ENCODE data around the gene MFSD6L. TPM values are rescaled to one million over a fixed set of nuclear protein-coding genes. Genes with fewer than 3 reads are reported as not detected.

The MFSD6L gene
- polyA plus RNA-seq, 1 donor, result 8.6 TPM

- no CpG with 5 or more reads among the region's 19 CpGs for WGBS (ENCODE audit: insufficient coverage, low lambda C conversion rate)
Measured at GRCh38 chr17:8826808-8827435, 27.8 kb upstream of the MFSD6L start.

GRCh38 chr17:8825802-8826201 lies 26.6 kb upstream of the MFSD6L start:
- Histone ChIP-seq H3K36me3 (ENCODE audit: control insufficient read depth, insufficient read depth, low read length) (no peaks in the 10 kb centered on the region), H3K27ac (ENCODE audit: low read length) (no peak overlapping the region), H3K4me1 (ENCODE audit: control insufficient read depth, insufficient read depth, low read length) (no peaks in the 10 kb centered on the region), H3K4me3 (ENCODE audit: low read length) (no peak overlapping the region), H3K27me3 (ENCODE audit: control insufficient read depth, insufficient read depth, low read length) (peaks cover 11% of the 10 kb centered on the region), H3K9me3 (ENCODE audit: control insufficient read depth, low read depth, low read length) (no peaks in the 10 kb centered on the region)
- WGBS (ENCODE audit: insufficient coverage, low lambda C conversion rate), result no CpG with 5 or more reads among the region's 2 CpGs
- no peak for DNase-seq

More at GRCh38 chr17:8826808-8827435, 27.8 kb upstream of the MFSD6L start:
- Histone ChIP-seq H3K27ac (ENCODE audit: low read length) (no peak overlapping the region), H3K4me3 (ENCODE audit: low read length) (no peak overlapping the region), H3K4me1 (ENCODE audit: control insufficient read depth, insufficient read depth, low read length) (no peaks in the 10 kb centered on the region), H3K36me3 (ENCODE audit: control insufficient read depth, insufficient read depth, low read length) (no peaks in the 10 kb centered on the region), H3K9me3 (ENCODE audit: control insufficient read depth, low read depth, low read length) (no peaks in the 10 kb centered on the region), H3K27me3 (ENCODE audit: control insufficient read depth, insufficient read depth, low read length) (peaks cover 16% of the 10 kb centered on the region)
- DNase-seq, result no peak

- Histone ChIP-seq H3K4me1 (ENCODE audit: control insufficient read depth, insufficient read depth, low read length) (no peaks in the 10 kb centered on the region), H3K4me3 (ENCODE audit: low read length) (no peak overlapping the region), H3K27ac (ENCODE audit: low read length) (no peak overlapping the region), H3K9me3 (ENCODE audit: control insufficient read depth, low read depth, low read length) (no peaks in the 10 kb centered on the region), H3K27me3 (ENCODE audit: control insufficient read depth, insufficient read depth, low read length) (peaks cover 11% of the 10 kb centered on the region), H3K36me3 (ENCODE audit: control insufficient read depth, insufficient read depth, low read length) (no peaks in the 10 kb centered on the region)
- WGBS (ENCODE audit: insufficient coverage, low lambda C conversion rate), result no CpG with 5 or more reads among the region's 5 CpGs
- DNase-seq, result no peak
Measured at GRCh38 chr17:8823279-8823678, 24.1 kb upstream of the MFSD6L start.

- H3K36me3 ChIP-seq (ENCODE audit: control insufficient read depth, insufficient read depth, low read length), result no peaks in the 10 kb centered on the region
- no peaks in the 10 kb centered on the region for H3K9me3 ChIP-seq (ENCODE audit: control insufficient read depth, low read depth, low read length)
- DNase-seq, result no peak
- no peaks in the 10 kb centered on the region for H3K4me1 ChIP-seq (ENCODE audit: control insufficient read depth, insufficient read depth, low read length)
- no CpG with 5 or more reads among the region's 5 CpGs for WGBS (ENCODE audit: insufficient coverage, low lambda C conversion rate)
- H3K27ac ChIP-seq (ENCODE audit: low read length), result no peak overlapping the region
- H3K4me3 ChIP-seq (ENCODE audit: low read length), result no peak overlapping the region
- H3K27me3 ChIP-seq (ENCODE audit: control insufficient read depth, insufficient read depth, low read length), result peaks cover 9% of the 10 kb centered on the region
Measured at GRCh38 chr17:8822401-8823035, 23.4 kb upstream of the MFSD6L start.

GRCh38 chr17:8821446-8822105 lies 22.4 kb upstream of the MFSD6L start:
- no peak for DNase-seq
- Histone ChIP-seq H3K36me3 (ENCODE audit: control insufficient read depth, insufficient read depth, low read length) (no peaks in the 10 kb centered on the region), H3K27me3 (ENCODE audit: control insufficient read depth, insufficient read depth, low read length) (peaks cover 4% of the 10 kb centered on the region), H3K9me3 (ENCODE audit: control insufficient read depth, low read depth, low read length) (no peaks in the 10 kb centered on the region), H3K4me1 (ENCODE audit: control insufficient read depth, insufficient read depth, low read length) (no peaks in the 10 kb centered on the region), H3K4me3 (ENCODE audit: low read length) (no peak overlapping the region), H3K27ac (ENCODE audit: low read length) (no peak overlapping the region)
- 60% methylated on average over 1 of the region's 10 CpGs for WGBS (ENCODE audit: insufficient coverage, low lambda C conversion rate)

- DNase-seq, result no peak
- no peak overlapping the region for H3K27ac ChIP-seq (ENCODE audit: low read length)
- no peak overlapping the region for H3K4me3 ChIP-seq (ENCODE audit: low read length)
- H3K9me3 ChIP-seq (ENCODE audit: control insufficient read depth, low read depth, low read length), result no peaks in the 10 kb centered on the region
- 72% methylated on average over 2 of the region's 8 CpGs for WGBS (ENCODE audit: insufficient coverage, low lambda C conversion rate)
- H3K4me1 ChIP-seq (ENCODE audit: control insufficient read depth, insufficient read depth, low read length), result no peaks in the 10 kb centered on the region
- peaks cover 8% of the 10 kb centered on the region for H3K27me3 ChIP-seq (ENCODE audit: control insufficient read depth, insufficient read depth, low read length)
- no peaks in the 10 kb centered on the region for H3K36me3 ChIP-seq (ENCODE audit: control insufficient read depth, insufficient read depth, low read length)
Measured at GRCh38 chr17:8820311-8821010, 21.3 kb upstream of the MFSD6L start.

- no peak for DNase-seq
Measured at GRCh38 chr17:8818654-8819330, 19.6 kb upstream of the MFSD6L start.

GRCh38 chr17:8818047-8818446 lies 18.9 kb upstream of the MFSD6L start:
- no peak for DNase-seq
- H3K27me3 ChIP-seq (ENCODE audit: control insufficient read depth, insufficient read depth, low read length), result peaks cover 9% of the 10 kb centered on the region

More at GRCh38 chr17:8818654-8819330, 19.6 kb upstream of the MFSD6L start:
- peaks cover 9% of the 10 kb centered on the region for H3K27me3 ChIP-seq (ENCODE audit: control insufficient read depth, insufficient read depth, low read length)
- no peaks in the 10 kb centered on the region for H3K9me3 ChIP-seq (ENCODE audit: control insufficient read depth, low read depth, low read length)
- no CpG with 5 or more reads among the region's 3 CpGs for WGBS (ENCODE audit: insufficient coverage, low lambda C conversion rate)
- H3K4me1 ChIP-seq (ENCODE audit: control insufficient read depth, insufficient read depth, low read length), result no peaks in the 10 kb centered on the region
- H3K36me3 ChIP-seq (ENCODE audit: control insufficient read depth, insufficient read depth, low read length), result no peaks in the 10 kb centered on the region
- no peak overlapping the region for H3K4me3 ChIP-seq (ENCODE audit: low read length)
- no peak overlapping the region for H3K27ac ChIP-seq (ENCODE audit: low read length)

DNA sequence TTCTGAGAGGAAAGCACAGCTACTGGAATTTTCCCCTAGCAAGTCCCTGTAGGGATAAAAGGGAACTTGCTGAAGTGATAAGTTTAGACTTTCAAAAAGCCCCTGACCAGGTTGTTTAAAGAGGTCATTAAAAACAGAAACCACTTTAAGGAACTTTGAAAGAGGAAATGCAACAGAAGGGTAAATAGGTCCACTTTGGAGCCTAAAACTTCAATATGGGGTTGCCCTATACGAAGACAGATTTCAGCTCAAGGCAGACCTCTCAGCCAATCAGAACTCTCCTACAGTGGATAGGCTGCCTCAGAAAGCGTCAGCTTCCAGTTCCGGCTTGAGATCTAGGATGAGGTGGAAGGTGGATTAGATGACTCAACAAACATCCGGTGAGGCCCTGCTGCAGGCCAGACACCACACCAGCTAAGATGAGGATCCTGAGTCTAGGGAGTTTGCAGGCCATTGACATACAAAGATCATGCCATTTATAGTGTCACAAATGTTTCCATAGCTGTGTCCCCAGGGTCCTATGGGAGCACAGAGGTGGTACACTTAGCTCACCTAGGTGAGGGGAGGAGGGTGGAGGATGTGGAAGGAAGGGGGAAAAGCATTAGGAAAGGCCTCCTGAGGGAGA lies 7.9 kb upstream of the MFSD6L start:
- Histone ChIP-seq H3K4me3 (ENCODE audit: low read length) (no peak overlapping the region), H3K27ac (ENCODE audit: low read length) (no peak overlapping the region), H3K9me3 (ENCODE audit: control insufficient read depth, low read depth, low read length) (no peaks in the 10 kb centered on the region), H3K27me3 (ENCODE audit: control insufficient read depth, insufficient read depth, low read length) (no peaks in the 10 kb centered on the region), H3K4me1 (ENCODE audit: control insufficient read depth, insufficient read depth, low read length) (no peaks in the 10 kb centered on the region), H3K36me3 (ENCODE audit: control insufficient read depth, insufficient read depth, low read length) (no peaks in the 10 kb centered on the region)
- no CpG with 5 or more reads among the region's 4 CpGs for WGBS (ENCODE audit: insufficient coverage, low lambda C conversion rate)
- DNase-seq, result peak in 1 of 2 donors; percentile 19

More at GRCh38 chr17:8818047-8818446, 18.9 kb upstream of the MFSD6L start:
- Histone ChIP-seq H3K36me3 (ENCODE audit: control insufficient read depth, insufficient read depth, low read length) (no peaks in the 10 kb centered on the region), H3K4me3 (ENCODE audit: low read length) (no peak overlapping the region), H3K27ac (ENCODE audit: low read length) (no peak overlapping the region), H3K4me1 (ENCODE audit: control insufficient read depth, insufficient read depth, low read length) (no peaks in the 10 kb centered on the region), H3K9me3 (ENCODE audit: control insufficient read depth, low read depth, low read length) (no peaks in the 10 kb centered on the region)
- WGBS (ENCODE audit: insufficient coverage, low lambda C conversion rate), result no CpG with 5 or more reads among the region's 8 CpGs

Data from large intestine (tissue), 3 donors.